ENCODE results near the gene MEN1.
A peak's percentile ranks its signal among the peaks of the same experiment; 100 is the strongest.
"Not testable (repeated sequence)": the region's sequence is repeated elsewhere in the genome, so short reads cannot be mapped to it uniquely, and the experiment has no call there.

The MEN1 gene

GRCh38 chr11:64845776-64846129, 35.4 kb upstream of the MEN1 start:
- not testable (repeated sequence) for DNase-seq (ENCODE audit: low spot score)

- no peak for DNase-seq (ENCODE audit: low spot score)
Observed at GRCh38 chr11:64845129-64845775, 34.9 kb upstream of the MEN1 start.

- DNase-seq (ENCODE audit: low spot score): peak; percentile 72
Observed at GRCh38 chr11:64844330-64845128, 34.2 kb upstream of the MEN1 start, which contains the start of gene CDC42BPG. TSS of gene CDC42BPG (minus strand) at chr11:64844653. CDS start at chr11:64844569, 84 bp downstream.

GRCh38 chr11:64843686-64844329, 33.5 kb upstream of the MEN1 start:
- no peak for DNase-seq (ENCODE audit: low spot score)

- DNase-seq (ENCODE audit: low spot score): no peak
Observed at GRCh38 chr11:64842851-64843685, 32.7 kb upstream of the MEN1 start.

- no peak for DNase-seq (ENCODE audit: low spot score)
Observed at GRCh38 chr11:64842366-64842759, 32.0 kb upstream of the MEN1 start.

- no peak for DNase-seq (ENCODE audit: low spot score)
Observed at GRCh38 chr11:64841592-64842365, 31.4 kb upstream of the MEN1 start.

GRCh38 chr11:64839887-64840782, 29.8 kb upstream of the MEN1 start:
- DNase-seq (ENCODE audit: low spot score): no peak

DNA sequence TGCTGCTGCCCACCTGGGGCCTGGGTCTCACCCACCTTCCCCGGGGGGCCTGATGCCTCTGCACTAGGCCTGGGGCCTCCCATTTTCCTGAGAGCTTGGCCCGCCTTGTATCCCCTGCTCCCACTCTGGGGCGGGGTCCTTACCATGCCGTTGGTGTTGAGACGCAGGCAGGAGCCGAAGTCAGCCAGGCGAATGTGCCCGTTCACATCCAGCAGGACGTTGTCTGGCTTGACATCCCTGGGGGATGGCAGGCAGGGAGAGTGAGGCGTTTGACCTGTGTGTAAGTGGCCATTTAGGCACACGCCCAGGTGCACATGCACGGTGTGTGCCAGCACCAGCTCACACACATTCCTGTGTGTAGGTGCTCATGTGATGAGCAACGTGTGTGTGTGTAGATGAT, 29.0 kb upstream of the MEN1 start:
- DNase-seq (ENCODE audit: low spot score): no peak

DNA sequence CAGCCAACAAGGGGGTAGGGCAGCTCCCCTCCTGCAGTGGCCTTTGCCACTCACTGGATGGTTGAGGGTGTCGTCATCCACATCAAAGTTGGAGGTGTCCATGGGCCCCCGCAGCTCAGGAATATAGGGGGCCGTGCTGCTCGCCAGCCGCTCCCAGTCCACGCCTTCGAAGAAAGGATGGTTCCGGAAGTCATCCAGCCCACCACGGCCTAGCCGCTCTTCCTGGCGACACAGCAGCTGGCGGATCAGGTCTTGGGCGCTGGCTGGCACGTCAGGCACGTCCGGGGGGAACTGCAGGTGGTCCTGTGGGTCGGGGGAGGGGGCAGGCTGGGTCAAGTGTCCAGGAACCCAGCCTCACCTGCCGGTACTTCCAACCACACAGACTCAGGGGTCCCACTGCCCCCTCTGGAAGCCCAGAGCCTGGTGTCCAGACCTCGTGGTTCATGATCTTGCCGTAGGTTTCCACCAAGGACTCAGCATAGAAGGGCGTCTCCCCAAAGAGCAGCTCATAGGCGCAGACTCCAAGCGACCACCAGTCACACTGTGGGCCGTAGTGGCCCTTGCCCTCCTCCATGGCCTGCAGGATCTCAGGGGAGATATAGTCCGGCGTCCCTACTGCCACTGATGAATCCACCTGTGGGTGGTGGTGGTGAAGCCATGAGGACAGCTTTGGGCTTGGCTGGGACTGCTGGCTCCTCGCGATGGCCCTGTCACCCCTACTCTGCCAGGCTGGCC, 28.4 kb upstream of the MEN1 start:
- no peak for DNase-seq (ENCODE audit: low spot score)

DNA sequence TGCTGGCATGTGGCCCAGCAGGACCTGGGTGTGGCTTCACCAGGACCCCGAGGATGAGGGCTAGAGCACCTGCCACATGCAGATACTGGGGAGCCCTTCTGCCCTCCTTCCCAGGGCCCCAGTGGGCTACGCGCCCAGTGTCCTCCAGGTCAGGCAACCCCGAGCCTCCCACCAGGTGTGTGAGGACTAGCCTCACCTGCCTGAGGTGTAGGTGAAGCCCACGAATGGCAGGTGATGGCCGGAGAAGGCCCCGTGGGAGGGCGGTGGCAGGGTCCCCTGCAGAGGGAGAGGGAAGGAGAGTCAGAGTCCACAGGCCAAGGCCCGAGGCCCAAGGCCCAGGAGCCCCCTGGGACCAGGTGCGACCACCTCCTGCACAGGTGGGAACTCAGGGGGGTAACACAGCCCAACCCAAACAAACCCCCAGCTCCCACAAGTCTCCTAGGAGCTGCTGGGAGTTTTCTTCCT, 27.6 kb upstream of the MEN1 start:
- no peak for DNase-seq (ENCODE audit: low spot score)

- no peak for DNase-seq (ENCODE audit: low spot score)
Observed at GRCh38 chr11:64836448-64837072, 26.2 kb upstream of the MEN1 start.

GRCh38 chr11:64835616-64836447, 25.5 kb upstream of the MEN1 start:
- no peak for DNase-seq (ENCODE audit: low spot score)

DNA sequence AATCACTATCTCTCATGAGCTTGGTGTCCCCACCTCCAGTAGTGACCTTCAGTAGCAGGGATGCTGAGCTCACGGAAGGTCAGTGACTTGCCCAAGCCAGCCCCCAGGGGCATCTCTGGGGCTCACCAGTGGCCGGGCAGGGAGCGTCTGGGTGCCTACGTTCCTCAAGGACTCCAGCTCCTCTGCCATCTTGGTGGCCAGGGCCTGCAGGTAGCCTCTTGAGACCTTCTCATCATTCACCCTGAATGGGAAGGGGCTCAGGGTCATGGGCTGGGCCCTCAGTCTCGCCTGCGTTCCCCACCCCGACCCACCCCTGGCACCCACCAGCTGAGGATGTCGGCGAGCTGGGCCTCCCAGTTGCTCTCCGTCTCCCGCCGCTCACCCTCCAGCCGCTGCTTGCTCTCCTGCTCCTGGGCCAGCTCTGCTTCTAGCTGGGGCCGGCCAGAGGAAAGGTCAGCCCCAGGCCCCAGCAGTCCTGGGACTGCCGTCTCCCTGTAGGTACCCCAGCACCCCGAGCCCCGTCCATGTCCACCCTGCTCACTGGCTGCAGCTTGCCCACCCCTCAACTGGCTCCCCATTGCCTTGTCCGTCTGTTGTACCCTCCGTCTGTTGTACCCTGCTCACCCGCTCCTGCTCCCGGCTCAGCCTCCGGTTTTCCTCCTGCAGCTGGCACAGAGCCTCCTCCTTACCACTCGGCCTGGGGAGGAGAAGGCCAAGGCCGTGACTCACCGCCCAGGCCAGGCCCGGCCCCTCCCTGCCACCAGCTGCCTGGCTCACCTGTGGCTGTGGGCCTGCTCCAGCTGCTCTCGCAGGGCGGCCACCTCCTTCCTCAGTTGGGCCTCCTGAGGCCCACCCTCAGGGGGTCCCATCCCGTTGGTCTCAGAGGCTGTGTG, 24.6 kb upstream of the MEN1 start:
- no peak for DNase-seq (ENCODE audit: low spot score)

GRCh38 chr11:64834031-64834722, 23.8 kb upstream of the MEN1 start:
- DNase-seq (ENCODE audit: low spot score): no peak

DNA sequence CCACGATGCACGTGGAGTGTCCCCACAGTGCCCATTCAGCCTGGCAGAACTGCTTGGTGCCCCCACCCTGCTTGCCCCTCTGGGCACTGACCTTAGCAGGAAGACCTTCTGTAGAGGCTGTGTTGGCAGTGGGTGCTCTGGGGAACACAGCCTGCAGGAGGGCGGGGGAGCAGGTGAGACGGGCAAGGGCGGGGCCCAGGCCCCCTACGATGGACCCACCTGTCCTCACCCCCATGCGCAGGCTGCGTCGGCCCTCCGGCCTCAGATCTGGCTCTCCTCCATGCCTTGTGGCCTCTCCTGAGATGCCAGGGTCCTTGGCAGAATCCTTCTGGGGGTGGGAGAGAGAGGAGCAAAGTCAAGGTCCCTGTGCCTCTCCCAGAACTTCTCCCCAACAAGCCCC, 23.2 kb upstream of the MEN1 start:
- no peak for DNase-seq (ENCODE audit: low spot score)

GRCh38 chr11:64833198-64833502, 22.8 kb upstream of the MEN1 start:
- DNase-seq (ENCODE audit: low spot score): no peak

All from CD4-positive, alpha-beta T cell treated with Interleukin-15 for 4 hours (primary cell).